Lower lobe of right lung (tissue), 2 donors: ENCODE measurements around the gene CD74. TPM values are rescaled to one million over a fixed set of nuclear protein-coding genes. Genes with fewer than 3 reads are reported as not detected.

Source experiments
- ATAC-seq, 2 donors: fragments of 200-7000 bp; cut with Tn5 transposase; one replicate each; pipeline ENCODE4 v1.9.1; 2020 to 2022; ENCODE audit warnings: mild to moderate bottlenecking in 2 of 2, moderate library complexity in 2 of 2
- DNase-seq: peaks from one replicate; pipeline ENCODE4 v3.0.0-alpha.2; 2020
- H3K27ac ChIP-seq: fragments of 200-600 bp; one replicate; pipeline ENCODE4 v1.8.0; 2022
- H3K27me3 ChIP-seq: fragments of 200-600 bp; one replicate; pipeline ENCODE4 v1.8.0; 2022; ENCODE audit warnings: low read depth
- H3K36me3 ChIP-seq: fragments of 200-600 bp; one replicate; pipeline ENCODE4 v1.8.0; 2022; ENCODE audit warnings: mild to moderate bottlenecking
- H3K4me1 ChIP-seq: fragments of 200-600 bp; one replicate; pipeline ENCODE4 v1.8.0; 2022
- H3K4me3 ChIP-seq: fragments of 200-600 bp; one replicate; pipeline ENCODE4 v1.8.0; 2022; ENCODE audit warnings: mild to moderate bottlenecking
- H3K9me3 ChIP-seq: fragments of 200-600 bp; one replicate; pipeline ENCODE4 v1.8.0; 2022
- CTCF ChIP-seq: fragments of 200-600 bp; IDR thresholded peaks from one replicate; pipeline ENCODE4 v1.8.0; 2022; ENCODE audit warnings: antibody characterized with exemption, mild to moderate bottlenecking
- intact Hi-C: fragments of 100-400 bp; cut with DNase I; formaldehyde crosslinking; loops from one replicate; pipeline ENCODE4 v1.11.0; 2022
- total RNA-seq: library from RNA; stranded (reverse); fragmentation: NEBNext Ultra II Directional; extraction: Animal tissue kit (Norgen Biotek cat#: 25700); gene quantifications from one replicate; pipeline ENCODE4 v1.2.1, GENCODE V29; 2021
- donor health status: DM: no; HTN: yes; CAD: no; lungs with severe emphysema.

CD74 gene
- total RNA-seq, 1 donor from 2014 or later: 4,221 TPM

GRCh38 chr5:150389531-150390266, 23.0 kb downstream of the CD74 start:
- intact Hi-C loops: no loop called here
- H3K4me1 ChIP-seq: no peaks in the 10 kb centered on the region
- H3K36me3 ChIP-seq: peaks cover 100% of the 10 kb centered on the region
- H3K27ac ChIP-seq: no peak overlapping the region
- no peaks in the 10 kb centered on the region for H3K9me3 ChIP-seq
- DNase-seq (no peak), ATAC-seq (no peak)
- H3K4me3 ChIP-seq: no peak overlapping the region
- H3K27me3 ChIP-seq: no peaks in the 10 kb centered on the region
- TF ChIP-seq CTCF: no peak

GRCh38 chr5:150386024-150386855, 26.5 kb downstream of the CD74 start:
- H3K4me1 ChIP-seq: no peaks in the 10 kb centered on the region
- H3K27me3 ChIP-seq: no peaks in the 10 kb centered on the region
- H3K27ac ChIP-seq: no peak overlapping the region
- TF ChIP-seq CTCF: no peak
- no peak for DNase-seq
- no peaks in the 10 kb centered on the region for H3K9me3 ChIP-seq
- no peak overlapping the region for H3K4me3 ChIP-seq
- ATAC-seq: no peak
- peaks cover 100% of the 10 kb centered on the region for H3K36me3 ChIP-seq
- intact Hi-C loops: no loop called here

- Histone ChIP-seq H3K4me3 (no peak overlapping the region), H3K36me3 (peaks cover 100% of the 10 kb centered on the region), H3K4me1 (no peaks in the 10 kb centered on the region), H3K27ac (no peak overlapping the region), H3K27me3 (no peaks in the 10 kb centered on the region), H3K9me3 (no peaks in the 10 kb centered on the region)
- DNase-seq: no peak
- ATAC-seq: no peak
- intact Hi-C loops: no loop called here
- TF ChIP-seq CTCF: no peak
Measured at GRCh38 chr5:150384701-150385100, 28.0 kb downstream of the CD74 start.

- no peaks in the 10 kb centered on the region for H3K27me3 ChIP-seq
- peaks cover 100% of the 10 kb centered on the region for H3K36me3 ChIP-seq
- no peak overlapping the region for H3K4me3 ChIP-seq
- no peak for TF ChIP-seq CTCF
- ATAC-seq: no peak
- H3K9me3 ChIP-seq: no peaks in the 10 kb centered on the region
- intact Hi-C loops: no loop called here
- no peak overlapping the region for H3K27ac ChIP-seq
- no peaks in the 10 kb centered on the region for H3K4me1 ChIP-seq
- no peak for DNase-seq
Measured at GRCh38 chr5:150377964-150378694, 34.6 kb downstream of the CD74 start.
